ENCODE data around the gene FYCO1.

DNA sequence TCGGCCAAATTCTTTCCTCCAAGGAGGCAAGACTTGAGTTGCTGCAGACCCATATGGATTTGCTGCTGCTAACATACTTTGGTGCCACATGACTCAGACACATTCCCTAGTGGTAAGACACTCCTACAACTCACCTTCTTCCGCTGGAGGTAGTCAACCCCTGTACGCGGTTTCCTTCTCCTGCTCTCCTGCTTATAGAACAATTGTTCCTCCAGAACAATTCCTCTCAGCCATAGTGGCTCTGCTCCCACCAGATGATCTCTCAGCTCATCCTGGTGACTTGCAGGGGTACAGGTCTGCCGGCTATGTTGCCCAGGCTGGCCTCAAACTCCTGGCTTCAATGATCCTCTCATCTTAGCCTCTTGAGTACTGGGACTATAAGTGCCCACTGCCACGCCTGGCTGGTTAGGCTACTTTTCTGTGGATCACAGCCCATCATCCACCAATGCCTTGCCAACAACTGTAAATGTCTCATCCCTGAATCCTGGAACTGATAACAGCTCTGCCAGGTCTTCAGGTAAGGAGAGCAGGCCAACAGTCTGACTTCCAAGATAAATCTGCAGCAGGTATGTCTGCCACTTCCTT is 54.8 kb downstream of the FYCO1 start:
- no peak for TF ChIP-seq EZH2phosphoT487 (IDR thresholded peaks at IDR 0.05; ENCODE audit: low read depth, severe bottlenecking, unreplicated experiment)
- TF ChIP-seq, protein P1, sequence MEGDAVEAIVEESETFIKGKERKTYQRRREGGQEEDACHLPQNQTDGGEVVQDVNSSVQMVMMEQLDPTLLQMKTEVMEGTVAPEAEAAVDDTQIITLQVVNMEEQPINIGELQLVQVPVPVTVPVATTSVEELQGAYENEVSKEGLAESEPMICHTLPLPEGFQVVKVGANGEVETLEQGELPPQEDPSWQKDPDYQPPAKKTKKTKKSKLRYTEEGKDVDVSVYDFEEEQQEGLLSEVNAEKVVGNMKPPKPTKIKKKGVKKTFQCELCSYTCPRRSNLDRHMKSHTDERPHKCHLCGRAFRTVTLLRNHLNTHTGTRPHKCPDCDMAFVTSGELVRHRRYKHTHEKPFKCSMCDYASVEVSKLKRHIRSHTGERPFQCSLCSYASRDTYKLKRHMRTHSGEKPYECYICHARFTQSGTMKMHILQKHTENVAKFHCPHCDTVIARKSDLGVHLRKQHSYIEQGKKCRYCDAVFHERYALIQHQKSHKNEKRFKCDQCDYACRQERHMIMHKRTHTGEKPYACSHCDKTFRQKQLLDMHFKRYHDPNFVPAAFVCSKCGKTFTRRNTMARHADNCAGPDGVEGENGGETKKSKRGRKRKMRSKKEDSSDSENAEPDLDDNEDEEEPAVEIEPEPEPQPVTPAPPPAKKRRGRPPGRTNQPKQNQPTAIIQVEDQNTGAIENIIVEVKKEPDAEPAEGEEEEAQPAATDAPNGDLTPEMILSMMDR (IDR thresholded peaks at IDR 0.05; ENCODE audit: poor library complexity) = no peak

Measured in hepatocyte (in vitro differentiated cells).